VCaP (cell line): ENCODE results near the gene QPCTL.
A peak's percentile ranks its signal among the peaks of the same experiment; 100 is the strongest.

Experiments
- H3K27ac ChIP-seq: fragments of 450-650 bp; 2 replicates; pipeline ENCODE4 v1.5.1; 2017
- TF ChIP-seq, protein P1 (sequence below): fragments of 450-650 bp; conservative IDR thresholded peaks from 2 replicates; pipeline ENCODE4 v1.5.1; 2017; ENCODE audit warnings: mild to moderate bottlenecking, moderate library complexity

The QPCTL gene

GRCh38 chr19:45729800-45730290 is 37.4 kb downstream of the QPCTL start:
- peak overlapping the region; percentile 77 for H3K27ac ChIP-seq
- TF ChIP-seq, protein P1, sequence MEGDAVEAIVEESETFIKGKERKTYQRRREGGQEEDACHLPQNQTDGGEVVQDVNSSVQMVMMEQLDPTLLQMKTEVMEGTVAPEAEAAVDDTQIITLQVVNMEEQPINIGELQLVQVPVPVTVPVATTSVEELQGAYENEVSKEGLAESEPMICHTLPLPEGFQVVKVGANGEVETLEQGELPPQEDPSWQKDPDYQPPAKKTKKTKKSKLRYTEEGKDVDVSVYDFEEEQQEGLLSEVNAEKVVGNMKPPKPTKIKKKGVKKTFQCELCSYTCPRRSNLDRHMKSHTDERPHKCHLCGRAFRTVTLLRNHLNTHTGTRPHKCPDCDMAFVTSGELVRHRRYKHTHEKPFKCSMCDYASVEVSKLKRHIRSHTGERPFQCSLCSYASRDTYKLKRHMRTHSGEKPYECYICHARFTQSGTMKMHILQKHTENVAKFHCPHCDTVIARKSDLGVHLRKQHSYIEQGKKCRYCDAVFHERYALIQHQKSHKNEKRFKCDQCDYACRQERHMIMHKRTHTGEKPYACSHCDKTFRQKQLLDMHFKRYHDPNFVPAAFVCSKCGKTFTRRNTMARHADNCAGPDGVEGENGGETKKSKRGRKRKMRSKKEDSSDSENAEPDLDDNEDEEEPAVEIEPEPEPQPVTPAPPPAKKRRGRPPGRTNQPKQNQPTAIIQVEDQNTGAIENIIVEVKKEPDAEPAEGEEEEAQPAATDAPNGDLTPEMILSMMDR: no peak

DNA sequence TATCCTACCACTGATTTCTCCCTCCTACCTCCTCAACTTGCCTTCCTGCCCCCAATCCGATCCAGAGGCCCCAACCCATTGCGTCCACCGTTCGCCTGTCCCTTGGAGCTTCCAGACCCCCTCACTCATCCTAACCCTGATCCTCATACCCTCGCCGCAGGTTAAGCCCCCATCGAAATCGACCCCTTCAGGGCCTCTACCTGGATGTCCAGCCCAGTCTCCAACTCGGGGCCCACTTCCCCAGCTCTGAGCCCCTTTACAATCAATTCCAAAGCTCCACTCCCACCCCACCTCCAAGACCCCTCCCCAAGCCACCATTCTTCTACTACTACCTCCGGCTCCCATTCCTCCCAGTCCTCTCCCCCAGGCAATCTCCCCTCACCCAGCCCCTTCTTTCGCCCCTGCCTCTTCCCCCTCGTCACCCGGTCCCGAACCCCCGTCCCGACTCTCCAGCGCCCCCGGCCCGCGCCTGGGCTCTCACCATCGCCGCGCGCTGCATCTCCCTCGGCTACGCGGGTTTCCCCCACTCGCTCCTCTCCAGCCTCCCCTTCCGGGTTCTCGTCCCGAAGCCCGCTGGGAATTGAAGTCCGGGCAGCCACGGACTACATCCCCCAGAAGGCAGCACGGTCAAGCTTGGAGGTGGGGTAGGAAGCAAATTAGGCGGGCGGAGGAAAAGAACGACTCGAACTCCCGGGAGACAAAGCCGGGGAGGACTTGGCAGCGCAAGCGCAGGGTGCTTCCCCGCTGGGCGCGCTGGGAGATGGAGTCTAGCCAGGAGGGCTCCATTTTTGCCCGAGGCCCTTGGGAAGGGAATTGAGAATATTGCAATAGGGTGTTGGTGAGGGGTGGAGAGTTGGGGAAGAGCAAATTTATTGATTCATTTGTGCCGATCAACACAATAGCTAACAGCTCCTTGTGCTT is 38.2 kb downstream of the QPCTL start, which contains the start of gene FBXO46:
Gene FBXO46, minus strand, starts transcription at position 529 of the 921 bp plus-strand sequence. CDS start 17,401 bp downstream, outside the sequence.
- H3K27ac ChIP-seq: peak within 1 kb of the TSS; percentile 77
- TF ChIP-seq, protein P1: peak; percentile 44; the same call in 1 of the 2 replicates

DNA sequence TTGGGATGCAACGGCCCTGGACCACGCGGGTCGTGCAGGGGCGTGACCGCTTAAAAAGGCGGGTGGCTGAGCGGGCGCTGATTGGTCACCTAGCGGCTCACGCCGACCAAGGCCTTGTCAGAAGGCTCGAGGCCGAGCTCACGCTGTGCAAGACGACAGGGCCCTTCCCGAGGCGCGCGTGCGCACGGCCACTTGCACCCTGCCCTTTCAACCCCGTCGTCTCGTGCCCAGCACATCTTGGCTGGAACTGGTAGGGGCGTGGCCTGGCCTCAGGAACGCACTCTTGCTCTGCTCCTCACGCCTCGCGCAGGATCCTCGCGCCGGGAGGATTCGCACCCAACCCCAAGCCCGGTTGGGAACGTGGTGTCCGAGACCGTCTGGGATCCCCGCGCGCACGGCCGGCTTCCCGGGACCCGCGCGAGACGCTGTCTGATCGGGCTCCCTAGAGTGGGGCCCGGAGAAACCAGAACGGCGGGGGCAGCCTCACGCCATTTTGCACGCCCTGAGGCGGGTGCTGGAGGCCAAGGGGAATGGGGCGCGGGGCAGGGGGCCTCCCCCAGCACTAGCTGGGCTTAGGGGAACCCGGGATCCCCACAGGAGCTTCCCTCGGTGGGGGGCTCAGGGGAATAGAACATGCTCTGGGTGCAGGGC is 40.8 kb downstream of the QPCTL start, which contains the start of gene MEIOSIN:
Gene MEIOSIN, plus strand, starts transcription at position 280 of the 651 bp plus-strand sequence. CDS start 1,938 bp downstream, outside the sequence.
- no peak within 1 kb of the TSS for H3K27ac ChIP-seq
- TF ChIP-seq, protein P1: no peak

- TF ChIP-seq, protein P1: no peak
Measured at GRCh38 chr19:45739498-45740439, 47.3 kb downstream of the QPCTL start.

DNA sequence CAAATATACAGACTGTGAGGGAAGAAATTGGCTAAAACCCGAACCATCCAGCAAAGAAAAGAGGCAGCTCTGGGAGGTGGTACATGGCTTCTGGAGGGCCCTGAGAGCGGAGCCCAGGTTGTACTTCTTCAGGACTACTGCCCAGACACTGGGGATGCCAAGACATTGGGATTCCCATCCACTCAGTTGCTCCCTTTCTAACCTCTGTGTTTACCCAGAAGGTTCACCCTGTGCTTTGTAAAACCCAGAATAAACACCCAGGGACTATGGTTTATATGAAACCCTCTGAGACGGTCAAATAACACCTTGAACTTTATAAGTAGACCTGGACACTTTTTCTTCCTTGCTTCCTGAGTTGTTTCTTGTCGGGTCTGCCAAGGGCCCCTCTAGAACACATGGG is 50.5 kb downstream of the QPCTL start:
- peak overlapping the region; percentile 77 for H3K27ac ChIP-seq
- TF ChIP-seq, protein P1: no peak

More at GRCh38 chr19:45739498-45740439, 47.3 kb downstream of the QPCTL start:
- no peak overlapping the region for H3K27ac ChIP-seq

DNA sequence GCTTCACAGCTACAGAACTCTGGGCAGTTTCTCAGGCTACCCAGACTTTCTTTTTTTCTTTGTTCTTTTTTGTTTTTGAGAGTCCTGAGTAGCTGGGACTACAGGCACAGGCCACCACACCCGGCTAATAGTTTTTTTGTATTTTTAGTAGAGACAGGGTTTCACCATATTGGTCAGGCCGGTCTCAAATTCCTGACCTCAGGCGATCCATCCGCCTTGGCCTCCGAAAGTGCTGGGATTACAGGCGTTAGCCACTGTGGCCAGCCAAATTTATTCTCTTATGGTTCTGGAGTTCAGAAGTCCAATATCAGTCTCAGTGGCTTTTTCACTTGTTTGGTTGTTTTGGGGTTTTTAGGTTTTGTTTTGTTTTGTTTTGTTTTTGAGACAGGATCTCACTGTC is 53.1 kb downstream of the QPCTL start:
- TF ChIP-seq, protein P1: no peak
- no peak overlapping the region for H3K27ac ChIP-seq
